HepG2 (cell line): ENCODE results near the gene FRMD4A. TPM values are rescaled to one million over a fixed set of nuclear protein-coding genes. Genes with fewer than 3 reads are reported as not detected.
"Not testable (repeated sequence)": the region's sequence is repeated elsewhere in the genome, so short reads cannot be mapped to it uniquely, and the experiment has no call there.

Experiments
- ATAC-seq: fragments of 200-7000 bp; cut with Tn5 transposase; 3 replicates; pipeline ENCODE4 v1.9.1; 2020; ENCODE audit warnings: mild to moderate bottlenecking, moderate library complexity
- BruUV-seq: library from RNA; stranded (reverse); fragments of 400-500 nt; replicated peaks from 2 replicates; lab custom pipeline; 2021; lab: Mats Ljungman, UMichigan
- CTCF ChIA-PET: fragments of 300-600 bp; formaldehyde crosslinking; extraction: SDS; loops from one replicate; lab custom pipeline; 2021; ENCODE audit warnings: low total read pairs, inconsistent platforms, low intra/inter-chr PET ratio; lab: Yijun Ruan, JAX
- POLR2A ChIA-PET: fragments of 350-600 bp; sonication (Branson Sonifier 250); formaldehyde crosslinking; loops from one replicate; lab custom pipeline; 2020; ENCODE audit warnings: antibody characterized with exemption, inconsistent platforms; lab: Yijun Ruan, JAX
- DNase-seq: peaks from one replicate; pipeline ENCODE4 v3.0.0-alpha.2; 2015; ENCODE audit warnings: low spot score
- FAIRE-seq: peaks from 3 replicates; lab custom pipeline; 2011; peaks lifted over from hg19 to GRCh38; lab: Jason Lieb, UNC
- H2AFZ ChIP-seq: one replicate; pipeline ENCODE4 v1.6.1; 2011; ENCODE audit warnings: low read length, inconsistent platforms
- H3K27ac ChIP-seq: fragments of 300-600 bp; 3 replicates; pipeline ENCODE4 v1.8.0; 2011; ENCODE audit warnings: mixed run types, mild to moderate bottlenecking, mixed read lengths, low read length, inconsistent platforms; ENCODE audit not compliant: insufficient read depth; ENCODE audit errors: extremely low read length
- H3K27me3 ChIP-seq, 2 experiments: fragments of 200-600 bp in 1 of 2; 2 replicates in 1 of 2; 3 replicates in 1 of 2; pipeline versions ENCODE4 v1.6.0 to v1.8.0; 2011; ENCODE audit warnings: low read length in 2 of 2, mild to moderate bottlenecking in 2 of 2, moderate library complexity in 2 of 2, inconsistent platforms in 1 of 2; ENCODE audit not compliant: insufficient read depth in 2 of 2, control insufficient read depth in 1 of 2
- H3K36me3 ChIP-seq, 2 experiments: fragments of 200-600 bp in 1 of 2; replicated peaks in 1 of 2; 2 replicates in 1 of 2; 3 replicates in 1 of 2; pipeline versions ENCODE4 v1.5.1 to v1.8.0; 2011; ENCODE audit warnings: low read length in 2 of 2, inconsistent platforms in 1 of 2; ENCODE audit not compliant: insufficient read depth in 2 of 2, control insufficient read depth in 1 of 2
- H3K4me1 ChIP-seq: 2 replicates; pipeline ENCODE4 v1.5.1; 2012; ENCODE audit warnings: low read length, inconsistent platforms; ENCODE audit not compliant: insufficient read depth
- H3K4me2 ChIP-seq: 2 replicates; pipeline ENCODE4 v1.6.0; 2011; ENCODE audit warnings: low read depth, low read length, inconsistent platforms
- H3K4me3 ChIP-seq, 3 experiments: fragments of 200-600 bp in 1 of 3; sonication (generic), shearing (Covaris generic) in 1 of 3; replicated peaks in 1 of 3; 2 replicates each; pipeline ENCODE4 v1.5.1; 2011 to 2016; ENCODE audit warnings: low read length in 3 of 3, inconsistent platforms in 2 of 3, low read depth in 2 of 3, mild to moderate bottlenecking in 2 of 3, control low read depth in 1 of 3, mixed read lengths in 1 of 3; ENCODE audit not compliant: insufficient read depth in 1 of 3
- H3K79me2 ChIP-seq: one replicate; pipeline ENCODE4 v1.6.1; 2011; ENCODE audit warnings: low read length, inconsistent platforms; ENCODE audit not compliant: insufficient read depth
- H3K9ac ChIP-seq: 2 replicates; pipeline ENCODE4 v1.6.0; 2011; ENCODE audit warnings: mild to moderate bottlenecking, low read depth, low read length, inconsistent platforms; ENCODE audit not compliant: insufficient read depth
- H3K9me3 ChIP-seq: 2 replicates; pipeline ENCODE4 v1.5.1; 2012; ENCODE audit warnings: mild to moderate bottlenecking, low read length
- H4K20me1 ChIP-seq: 2 replicates; pipeline ENCODE4 v1.6.0; 2011; ENCODE audit warnings: inconsistent platforms, mild to moderate bottlenecking, low read length, moderate library complexity; ENCODE audit not compliant: insufficient read depth
- DMTF1 ChIP-seq: sonication (generic); formaldehyde crosslinking; IDR thresholded peaks from 2 replicates; pipeline ENCODE4 v1.4.0; 2020; ENCODE audit warnings: mild to moderate bottlenecking, missing genetic modification reagents
- DZIP1 ChIP-seq: sonication (generic); formaldehyde crosslinking; IDR thresholded peaks from 2 replicates; pipeline ENCODE4 v1.5.0; 2020; ENCODE audit warnings: mild to moderate bottlenecking, missing genetic modification reagents
- HMG20A ChIP-seq: IDR thresholded peaks from 2 replicates; pipeline ENCODE4 v1.6.1; 2016; ENCODE audit warnings: borderline replicate concordance
- MBNL3 ChIP-seq: fragments of 250-450 bp; sonication (Bioruptor Pico); conservative IDR thresholded peaks from 2 replicates; pipeline ENCODE4 v1.8.0; 2022; ENCODE audit warnings: mild to moderate bottlenecking, inconsistent platforms
- ZMYM2 ChIP-seq: sonication (generic); formaldehyde crosslinking; IDR thresholded peaks from 2 replicates; pipeline ENCODE4 v1.8.0; 2022; ENCODE audit warnings: mild to moderate bottlenecking, missing genetic modification reagents
- ZNF160 ChIP-seq: sonication (generic); formaldehyde crosslinking; IDR thresholded peaks from 2 replicates; pipeline ENCODE4 v1.8.0; 2022; ENCODE audit warnings: mild to moderate bottlenecking, inconsistent platforms, missing genetic modification reagents
- ZNF264 ChIP-seq: sonication (generic); formaldehyde crosslinking; IDR thresholded peaks from 2 replicates; pipeline ENCODE4 v1.4.0; 2020; ENCODE audit warnings: missing genetic modification reagents
- ZNF704 ChIP-seq: sonication (generic); formaldehyde crosslinking; IDR thresholded peaks from 2 replicates; pipeline ENCODE4 v1.8.1; 2023; ENCODE audit warnings: mild to moderate bottlenecking, inconsistent platforms, moderate library complexity, missing genetic modification reagents, borderline replicate concordance
- ZNF746 ChIP-seq: sonication (generic); formaldehyde crosslinking; IDR thresholded peaks from 2 replicates; pipeline ENCODE4 v1.8.0; 2022; ENCODE audit warnings: mild to moderate bottlenecking, missing genetic modification reagents
- WGBS: methylation state at CpG from one replicate; pipeline ENCODE4 v1.1.6; 2017; ENCODE audit warnings: low lambda C conversion rate; 5-methylcytosine and 5-hydroxymethylcytosine counted together
- in situ Hi-C: cut with HindIII; loops from 2 replicates; pipeline ENCODE4 v1.10.0; 2017; ENCODE audit warnings: low pct_unique_long_range_greater_than_20kb; ENCODE audit not compliant: extremely low pct_ligation_motif_present
- intact Hi-C: fragments of 100-400 bp; cut with micrococcal nuclease; formaldehyde crosslinking; loops from one replicate; pipeline ENCODE4 v1.10.0; 2022; ENCODE audit not compliant: unreplicated experiment
- polyA plus RNA-seq, 8 experiments: library from polyadenylated mRNA; depleted of rRNA in 3 of 8; stranded (reverse) in 7 of 8; unstranded in 1 of 8; fragments of >200 nt; fragmentation: Illumina TruSeq in 4 of 8; extraction: Trizol in 4 of 8; gene quantifications; 2 replicates each; pipeline versions ENCODE4 v1.2.1 to v1.2.3, GENCODE V29; 2011 to 2016; ENCODE audit warnings: low read depth in 4 of 8, missing spikeins in 1 of 8, mixed read lengths in 1 of 8; ENCODE audit not compliant: insufficient read depth in 1 of 8
- total RNA-seq, 5 experiments: library from RNA; depleted of rRNA; stranded (reverse); fragments of >200 nt; fragmentation: Illumina TruSeq; extraction: Trizol; gene quantifications; 2 replicates each; pipeline ENCODE4 v1.2.3, GENCODE V29; 2016; ENCODE audit warnings: low read depth in 1 of 5

The FRMD4A gene
- total and polyA plus RNA-seq, 2 of the 13 experiments (the other 11 are each of a cell fraction or from before 2014, with no cell fraction given): 0.09 to 0.26 TPM

GRCh38 chr10:13902868-13903587 is 427.7 kb downstream of the FRMD4A start (continued):
- TF ChIP-seq HMG20A (CRISPR knock-in tag): no peak
- TF ChIP-seq DZIP1 (CRISPR knock-in tag): no peak
- TF ChIP-seq ZNF746 (CRISPR knock-in tag): no peak
- TF ChIP-seq ZNF264: no peak

- Histone ChIP-seq H3K27ac (no peak overlapping the region), H3K79me2 (no peaks in the 10 kb centered on the region), H3K9me3 (no peaks in the 10 kb centered on the region), H3K36me3 (no peaks in the 10 kb centered on the region), H4K20me1 (no peaks in the 10 kb centered on the region), H3K27me3 (no peaks in the 10 kb centered on the region), H2AFZ (no peak overlapping the region), H3K9ac (no peak overlapping the region), H3K4me1 (peaks cover 7% of the 10 kb centered on the region), H3K4me2 (no peak overlapping the region), H3K4me3 (no peak overlapping the region)
- no peak for TF ChIP-seq ZMYM2 (CRISPR knock-in tag)
- no peak for TF ChIP-seq ZNF704 (CRISPR knock-in tag)
- no peak for TF ChIP-seq MBNL3 (CRISPR knock-in tag)
- no peak for TF ChIP-seq DMTF1 (CRISPR knock-in tag)
- TF ChIP-seq ZNF160: no peak
- POLR2A ChIA-PET: no interaction called here
- ATAC-seq (no peak), FAIRE-seq (no peak), DNase-seq (no peak)
- CTCF ChIA-PET: no interaction called here
- intact Hi-C loops: no loop called here
- in situ Hi-C loops: no loop called here
- 2% methylated on average over 3 of the region's 3 CpGs for WGBS
- BruUV-seq: no TSS peak
Measured at GRCh38 chr10:13899941-13900340, 430.8 kb downstream of the FRMD4A start.

GRCh38 chr10:13896146-13896545 is 434.6 kb downstream of the FRMD4A start:
- in situ Hi-C loops, H3K79me2 ChIP-seq, FAIRE-seq, POLR2A ChIA-PET, H2AFZ ChIP-seq, BruUV-seq, H3K4me3 ChIP-seq, H3K4me1 ChIP-seq, DNase-seq, intact Hi-C loops, H3K27ac ChIP-seq, ATAC-seq, CTCF ChIA-PET, H3K9ac ChIP-seq, H4K20me1 ChIP-seq, H3K9me3 ChIP-seq, H3K36me3 ChIP-seq, H3K4me2 ChIP-seq: not testable (repeated sequence)
- H3K27me3 ChIP-seq: peaks cover 0 to 31% of the 10 kb centered on the region in 2 experiments; a peak in 3 of 5 replicates
- WGBS: 29% methylated on average over 1 of the region's 1 CpG
